GM12892 (cell line): ENCODE results near the gene COPS7A.

Experiments
- POLR2A ChIP-seq: IDR thresholded peaks from 2 replicates; pipeline ENCODE4 v1.6.1; 2011; ENCODE audit warnings: low read depth, low read length, control low read depth
- POLR2AphosphoS5 ChIP-seq: IDR thresholded peaks from 2 replicates; pipeline ENCODE4 v1.6.1; 2011; ENCODE audit warnings: low read depth, low read length, control low read depth
- TAF1 ChIP-seq: IDR thresholded peaks from 2 replicates; pipeline ENCODE4 v1.6.1; 2011; ENCODE audit warnings: low read depth, mild to moderate bottlenecking, control low read depth, low read length, borderline replicate concordance

GRCh38 chr12:6697584-6698351 lies 26.1 kb upstream of the COPS7A start:
- TF ChIP-seq TAF1, result no peak
- no peak for TF ChIP-seq POLR2AphosphoS5
- no peak for TF ChIP-seq POLR2A
